NOMO-1 (cell line): ENCODE results near the gene PDE4A.
"Not testable (repeated sequence)": the region's sequence is repeated elsewhere in the genome, so short reads cannot be mapped to it uniquely, and the experiment has no call there.

Experiments used
- DNase-seq, 2 experiments: peaks; one replicate each; lab custom pipeline; 2025; ENCODE audit not compliant: unreplicated experiment in 2 of 2; lab: John Stamatoyannopoulos, UW

PDE4A gene

DNA sequence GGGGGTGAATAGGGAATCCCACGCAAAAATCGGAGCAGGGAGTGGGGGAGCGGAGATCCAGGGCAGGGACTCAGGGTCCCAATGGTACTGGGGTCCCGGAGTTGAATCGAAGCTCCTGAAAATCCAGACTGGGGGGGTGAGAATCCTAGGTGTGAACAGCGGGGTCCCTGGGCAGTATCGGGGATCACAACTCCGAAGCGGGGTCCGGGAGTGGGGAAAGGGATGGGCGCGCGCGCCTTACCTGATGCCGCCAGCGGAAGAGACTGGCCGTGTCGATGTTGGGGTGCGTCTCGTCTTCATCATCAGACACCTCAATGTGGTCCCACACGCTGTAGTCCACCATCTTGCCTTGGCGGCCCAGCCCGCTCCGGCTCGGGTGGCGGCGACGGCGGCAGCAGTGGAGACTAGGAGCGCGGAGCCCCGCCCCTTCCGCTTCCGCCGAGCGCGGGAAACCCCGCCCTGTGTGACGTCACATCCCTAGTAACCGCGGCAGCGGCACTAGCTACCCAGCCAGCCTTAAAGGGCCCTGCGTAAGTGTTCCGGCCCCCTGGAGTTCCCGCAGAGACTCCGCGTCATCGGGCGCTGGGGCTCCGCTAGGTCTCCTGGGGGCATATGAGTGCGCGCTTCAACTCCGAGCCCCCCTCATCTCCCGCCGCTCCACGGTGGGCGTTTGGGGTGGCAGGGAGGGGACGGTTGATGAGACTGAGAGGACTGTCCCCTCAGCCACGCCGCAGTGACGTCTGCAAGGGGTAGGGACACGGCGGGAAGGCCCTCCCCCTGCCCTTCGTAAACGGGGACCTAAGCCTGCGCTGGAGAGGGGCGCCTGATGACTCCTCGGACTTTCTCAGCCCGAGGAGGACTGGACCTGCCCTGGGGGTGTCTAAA lies 17.0 kb upstream of the PDE4A start, which contains the start of gene CDC37:
TSS of gene CDC37 (minus strand) at position 406 of the 885 bp plus-strand sequence. CDS start at position 343, 63 bp downstream.
- DNase-seq, result peak; percentile 94 to 95

DNA sequence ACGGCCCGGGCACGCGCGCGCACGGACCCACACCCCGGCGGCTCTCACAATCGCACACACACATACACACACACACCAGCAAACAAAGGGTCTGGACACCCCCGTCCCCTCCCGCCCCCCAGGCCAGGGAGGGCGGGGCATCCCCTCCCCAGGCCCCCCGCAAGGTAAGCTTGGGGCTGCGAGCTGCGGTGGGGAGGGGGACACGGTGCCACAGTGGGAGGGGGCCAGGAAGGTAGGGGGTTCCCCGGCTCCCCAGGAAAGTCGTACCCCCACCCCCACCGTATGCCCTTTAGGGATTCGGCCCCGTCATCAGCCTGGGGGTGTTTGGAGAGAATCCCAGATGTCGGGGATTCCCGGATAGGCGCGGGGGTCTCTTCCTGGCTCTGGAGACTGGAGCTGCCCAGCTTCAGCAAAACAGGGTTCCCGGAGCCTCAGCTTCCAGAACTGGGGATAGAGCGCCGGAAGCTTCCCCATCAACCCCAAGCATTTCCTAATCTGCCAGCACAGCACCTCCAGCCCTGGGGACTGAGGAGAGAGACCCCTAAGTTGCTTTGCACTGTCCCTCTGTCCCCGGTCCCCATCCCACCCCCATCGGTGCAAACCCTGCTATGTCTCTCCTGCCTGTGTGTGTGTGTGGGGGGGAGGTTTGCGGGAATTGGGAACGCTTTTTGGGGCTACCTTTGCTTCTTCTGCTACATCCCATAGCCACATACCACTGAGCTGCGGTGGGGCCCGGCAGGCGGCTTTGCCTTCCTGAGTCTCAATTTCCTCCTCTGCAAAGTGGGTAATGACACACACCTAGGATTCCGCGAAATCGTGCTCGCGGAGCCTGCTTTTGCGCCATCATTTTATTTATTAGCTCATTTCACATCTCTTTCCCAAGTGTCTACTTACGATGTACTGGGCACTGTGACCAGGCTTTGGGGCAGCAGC lies 15.2 kb upstream of the PDE4A start:
- no peak for DNase-seq

DNA sequence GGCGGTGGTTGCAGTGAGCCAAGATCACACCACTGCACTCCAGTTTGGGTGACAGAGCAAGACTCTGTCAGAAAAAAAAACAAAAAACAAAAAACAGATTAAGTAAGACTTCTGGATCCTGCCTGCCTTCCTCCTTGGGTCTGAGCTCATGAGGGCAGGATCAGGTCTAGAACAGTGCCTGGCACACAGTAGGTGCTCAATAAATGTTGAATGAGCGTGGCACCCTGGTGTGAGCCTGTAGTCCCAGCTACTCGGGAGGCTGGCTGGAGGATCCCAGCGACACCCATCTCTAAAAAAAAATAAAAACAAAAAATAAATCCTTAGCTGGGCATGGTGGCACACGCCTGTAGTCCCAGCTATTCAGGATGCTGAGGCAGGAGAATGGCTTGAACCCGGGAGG lies 14.1 kb upstream of the PDE4A start:
- DNase-seq, result no peak

DNA sequence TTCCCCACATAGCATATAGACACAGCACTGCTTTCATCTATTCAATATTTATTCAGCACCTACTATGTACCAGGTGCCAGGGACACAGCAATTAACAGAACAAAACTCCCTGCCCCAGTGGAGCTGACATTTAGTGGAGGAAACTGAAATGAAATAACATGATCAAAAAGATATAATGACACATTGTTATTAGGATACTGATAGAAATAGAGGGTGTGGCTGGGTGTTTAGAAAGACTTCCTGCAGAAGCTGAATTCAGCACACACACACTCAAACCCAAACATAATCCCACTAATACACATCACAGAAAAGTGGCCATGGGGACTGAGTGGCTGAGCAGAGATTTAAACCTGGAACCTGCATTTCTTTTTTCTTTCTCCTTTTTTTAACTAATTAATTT lies 13.2 kb upstream of the PDE4A start:
- DNase-seq, result no peak

DNA sequence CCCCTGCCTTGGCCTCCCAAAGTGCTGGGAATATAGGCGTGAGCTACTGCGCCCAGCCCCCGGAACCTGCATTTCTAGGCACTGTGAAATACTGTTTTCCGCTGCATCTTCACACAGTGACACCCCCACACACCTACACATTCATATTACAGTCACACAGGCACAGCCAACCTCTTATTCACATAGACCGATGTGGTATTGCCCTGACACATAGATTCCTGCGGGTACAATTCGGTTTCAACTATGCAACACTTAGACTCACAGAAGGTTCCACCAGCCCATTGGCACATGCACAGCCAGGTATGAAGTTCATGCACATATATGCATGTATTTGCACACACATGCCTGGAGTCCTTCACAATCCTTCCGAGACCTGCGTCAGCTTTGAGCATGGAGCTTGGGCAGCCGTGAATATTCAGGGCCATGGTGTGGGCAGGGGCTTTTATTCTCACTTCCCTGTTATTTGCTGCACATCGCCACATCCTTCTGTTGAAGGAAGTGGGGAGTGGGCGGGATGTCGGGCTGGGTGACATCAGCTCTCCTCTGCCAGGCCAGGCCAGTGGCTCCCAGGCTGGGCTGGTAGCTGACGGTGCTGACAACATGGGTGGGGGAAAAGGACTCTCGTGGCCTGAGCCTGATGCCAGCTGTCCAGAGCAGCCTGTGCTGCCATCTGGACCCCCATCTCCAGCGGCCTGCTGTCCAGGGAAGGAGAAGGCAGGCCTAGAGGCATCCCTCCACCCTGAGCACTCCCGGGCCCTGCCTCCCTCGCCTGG lies 11.6 kb upstream of the PDE4A start:
- peak; percentile 69 to 84 for DNase-seq

DNA sequence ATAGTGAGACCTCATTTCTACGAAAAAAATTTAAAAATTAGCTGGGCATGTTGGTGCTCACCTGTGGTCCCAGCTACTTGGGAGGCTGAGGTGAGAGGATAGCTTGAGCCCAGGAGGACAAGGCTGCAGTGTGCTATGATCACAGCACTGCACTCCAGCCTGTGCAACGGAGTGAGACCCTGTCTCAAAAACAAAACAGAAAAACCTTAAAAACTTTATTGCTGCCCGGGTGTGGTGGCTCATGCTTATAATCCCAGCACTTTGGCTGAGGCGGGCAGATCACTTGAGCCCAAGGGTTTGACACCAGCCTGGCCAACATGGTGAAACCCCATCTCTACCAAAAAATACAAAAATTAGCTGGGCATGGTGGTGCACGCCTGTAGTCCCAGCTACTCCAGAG lies 9.1 kb upstream of the PDE4A start:
- not testable (repeated sequence) for DNase-seq

DNA sequence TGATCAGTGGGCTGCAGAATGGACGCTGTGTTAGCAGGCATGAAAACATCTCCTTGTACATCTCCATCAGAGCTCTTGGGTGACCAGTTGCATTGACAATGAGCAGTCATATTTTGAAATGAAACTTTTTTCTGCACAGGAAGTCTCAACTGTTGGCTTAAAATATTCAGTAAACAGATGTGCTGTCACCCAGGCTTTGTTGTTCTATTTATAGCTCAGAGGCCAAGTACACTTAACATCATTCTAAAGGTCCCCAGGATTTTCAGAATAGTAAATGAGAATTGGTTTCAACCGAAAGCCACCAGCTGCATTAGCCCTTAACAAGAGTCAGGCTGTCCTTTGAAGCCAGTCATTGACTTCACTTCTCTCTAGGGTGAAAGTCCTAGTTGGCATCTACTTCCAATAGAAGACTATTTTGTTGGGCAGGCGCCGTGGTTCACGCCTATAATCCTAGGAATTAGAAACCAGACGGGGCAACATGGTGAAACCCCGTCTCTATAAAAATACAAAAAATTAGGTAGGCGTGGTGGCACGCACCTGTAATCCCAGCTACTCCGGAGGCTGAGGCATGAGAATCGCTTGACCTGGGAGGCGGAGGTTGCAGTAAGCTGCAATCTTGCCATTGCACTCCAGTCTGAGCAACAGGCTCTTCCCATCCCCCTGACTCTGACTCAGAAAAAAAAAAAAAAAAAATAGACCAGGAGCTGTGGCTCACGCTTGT lies 7.9 kb upstream of the PDE4A start:
- peak in 1 of 2 experiments; percentile 36 for DNase-seq

DNA sequence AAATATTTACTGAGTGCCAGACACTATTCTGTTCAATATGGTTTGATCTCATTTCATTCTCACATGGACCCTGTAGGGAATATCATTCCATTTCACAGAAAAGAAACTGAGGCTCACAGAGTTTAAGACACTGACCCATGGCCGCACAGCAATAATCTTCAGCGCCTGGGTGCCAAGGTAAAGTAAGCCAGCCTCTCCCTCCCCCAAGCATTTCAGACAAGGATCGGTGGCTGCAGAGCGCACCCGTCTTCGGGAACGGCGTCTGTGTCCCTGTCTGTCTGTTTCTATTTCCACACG lies 4.3 kb upstream of the PDE4A start:
- no peak for DNase-seq

DNA sequence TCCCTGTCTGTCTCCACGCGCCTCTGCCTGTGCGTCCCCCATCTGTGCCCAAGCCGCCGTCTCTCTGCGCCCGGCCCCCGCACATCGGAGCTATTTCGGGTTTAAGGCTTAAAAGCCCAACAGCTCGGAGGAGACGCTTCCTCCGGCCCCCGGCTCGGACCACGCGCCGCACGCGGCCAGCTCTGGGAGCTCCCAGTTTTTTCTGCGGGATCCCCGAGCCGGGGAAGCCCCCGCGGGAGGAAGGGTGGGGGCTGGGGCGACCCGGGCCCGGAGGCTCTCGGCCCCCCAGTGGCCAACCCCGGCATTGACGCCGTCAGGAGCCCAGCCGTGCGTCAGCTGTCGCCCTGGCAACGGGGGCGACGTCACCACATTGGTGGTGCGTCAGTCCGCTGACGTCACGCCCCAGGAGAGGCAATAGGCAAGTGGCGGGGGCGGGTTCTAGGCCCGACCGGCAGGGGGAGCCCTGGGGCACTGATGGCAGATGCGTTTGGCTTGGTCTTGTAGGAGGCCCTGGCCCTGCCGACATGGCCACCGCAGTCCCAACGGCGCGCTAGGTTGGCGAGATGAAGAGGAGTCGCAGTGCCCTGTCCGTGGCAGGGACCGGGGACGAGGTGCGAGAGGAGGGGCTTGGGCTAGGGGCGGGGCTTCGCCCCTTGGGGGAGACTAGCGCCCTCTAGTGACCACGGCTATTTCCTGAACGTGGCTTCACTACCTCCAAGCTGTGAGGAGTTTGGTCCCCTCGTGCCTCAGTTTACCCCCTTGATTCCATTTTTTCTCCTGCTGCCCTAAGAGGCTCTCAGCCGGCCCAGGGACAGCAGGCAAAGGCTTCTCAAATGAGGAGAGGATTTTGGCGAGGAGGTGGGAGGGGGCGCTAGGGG lies 3.7 kb upstream of the PDE4A start:
- peak; percentile 87 to 93 for DNase-seq

DNA sequence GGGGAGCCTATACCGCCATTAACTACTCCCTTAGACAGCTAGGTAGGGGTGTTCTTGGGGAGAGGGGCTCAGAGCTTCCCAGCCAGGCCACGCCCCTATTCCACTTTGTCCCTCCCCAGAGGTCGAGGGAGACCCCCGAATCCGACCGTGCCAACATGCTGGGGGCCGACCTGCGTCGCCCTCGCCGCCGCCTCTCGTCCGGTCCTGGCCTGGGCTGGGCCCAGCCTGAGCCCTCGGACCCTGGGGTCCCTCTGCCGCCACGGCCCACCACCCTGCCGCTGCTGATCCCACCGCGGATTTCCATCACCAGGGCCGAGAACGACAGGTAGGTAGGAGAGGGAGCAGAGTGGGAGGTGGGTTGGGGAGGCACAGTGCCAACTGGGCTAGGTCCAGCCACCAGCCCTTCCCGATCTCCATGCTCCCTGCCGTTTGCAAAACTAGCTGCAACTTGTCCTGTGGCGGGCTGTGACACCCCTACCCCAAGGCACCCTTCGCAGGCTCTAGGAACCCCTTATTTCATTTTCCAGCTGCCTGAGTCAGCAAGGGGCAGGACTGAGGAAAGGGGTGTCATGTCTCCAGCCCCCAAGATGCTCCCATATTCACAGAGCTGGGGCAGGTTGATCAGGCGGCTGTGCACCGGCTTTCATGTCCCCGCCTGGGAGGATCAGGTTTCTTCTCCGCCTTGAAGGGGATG lies 2.6 kb upstream of the PDE4A start:
- DNase-seq, result no peak

DNA sequence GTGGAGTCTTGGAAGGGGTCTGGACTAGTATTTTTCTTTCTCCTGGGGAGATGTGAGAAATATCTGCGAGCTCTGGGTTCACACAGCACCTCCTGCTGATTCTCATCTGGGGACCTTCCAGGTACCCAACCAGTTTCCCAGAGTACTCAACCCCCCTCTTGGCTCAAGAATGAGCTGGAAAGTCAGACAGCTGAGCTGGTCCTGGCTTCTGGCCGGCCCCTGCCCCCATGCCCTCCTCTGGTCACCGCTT lies 2.2 kb upstream of the PDE4A start:
- DNase-seq, result no peak

DNA sequence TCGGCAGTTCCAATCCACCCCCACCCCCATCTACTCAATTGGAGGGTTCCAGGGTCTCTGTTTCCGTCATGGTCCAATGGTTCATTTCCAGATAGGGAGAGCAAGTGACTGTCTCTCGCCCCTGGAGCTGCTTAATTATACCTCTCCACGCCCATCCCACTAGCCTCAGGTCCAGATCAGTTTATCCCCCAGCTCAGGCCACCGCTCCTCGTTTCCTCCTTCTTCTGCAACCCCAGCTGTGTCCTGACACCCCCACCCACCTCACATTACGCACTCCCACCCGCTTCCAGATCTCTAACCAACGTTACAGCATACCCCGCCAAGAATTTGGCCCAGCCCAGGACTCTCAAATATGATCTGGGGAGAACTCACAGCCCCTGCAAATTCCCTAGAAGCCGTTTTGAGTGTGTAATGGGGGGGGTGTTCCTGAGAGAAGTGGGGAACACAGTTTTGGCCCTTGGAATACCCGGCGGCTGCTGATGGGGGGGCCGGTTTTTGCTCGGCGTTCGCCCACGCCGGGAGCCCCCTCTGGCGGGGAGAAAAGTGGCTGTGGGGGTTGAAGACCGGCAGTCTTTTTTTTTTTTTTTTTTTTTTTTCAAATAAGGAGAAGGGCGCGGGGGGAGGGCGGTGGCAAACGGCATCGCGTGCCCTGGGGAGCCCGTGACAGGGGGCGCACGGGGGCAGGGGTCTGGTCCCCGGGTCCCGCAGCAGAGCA lies 1.7 kb upstream of the PDE4A start:
- DNase-seq, result no peak

DNA sequence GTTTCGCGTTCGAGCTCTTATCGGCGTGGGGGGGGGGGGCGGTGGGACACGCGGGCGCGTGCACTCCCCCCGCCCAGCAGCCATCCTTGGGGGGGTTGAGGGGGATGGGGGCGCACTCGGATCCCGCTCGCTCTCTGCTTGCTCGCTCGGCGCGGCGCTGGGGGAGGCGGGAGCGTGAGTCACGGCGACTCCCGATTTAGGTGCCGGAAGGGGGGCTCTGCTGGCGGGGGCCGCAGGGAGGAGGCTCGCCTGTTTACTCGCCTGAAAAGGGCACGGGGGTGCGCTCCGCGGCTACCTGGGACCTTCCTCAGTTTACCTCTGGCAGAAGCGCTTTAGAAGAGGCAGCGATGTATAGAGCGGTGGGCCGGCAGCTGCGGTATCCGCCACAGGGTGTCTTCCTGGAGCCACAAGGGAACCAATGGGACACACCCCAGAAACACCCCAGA lies 1.1 kb upstream of the PDE4A start:
- DNase-seq, result no peak

DNA sequence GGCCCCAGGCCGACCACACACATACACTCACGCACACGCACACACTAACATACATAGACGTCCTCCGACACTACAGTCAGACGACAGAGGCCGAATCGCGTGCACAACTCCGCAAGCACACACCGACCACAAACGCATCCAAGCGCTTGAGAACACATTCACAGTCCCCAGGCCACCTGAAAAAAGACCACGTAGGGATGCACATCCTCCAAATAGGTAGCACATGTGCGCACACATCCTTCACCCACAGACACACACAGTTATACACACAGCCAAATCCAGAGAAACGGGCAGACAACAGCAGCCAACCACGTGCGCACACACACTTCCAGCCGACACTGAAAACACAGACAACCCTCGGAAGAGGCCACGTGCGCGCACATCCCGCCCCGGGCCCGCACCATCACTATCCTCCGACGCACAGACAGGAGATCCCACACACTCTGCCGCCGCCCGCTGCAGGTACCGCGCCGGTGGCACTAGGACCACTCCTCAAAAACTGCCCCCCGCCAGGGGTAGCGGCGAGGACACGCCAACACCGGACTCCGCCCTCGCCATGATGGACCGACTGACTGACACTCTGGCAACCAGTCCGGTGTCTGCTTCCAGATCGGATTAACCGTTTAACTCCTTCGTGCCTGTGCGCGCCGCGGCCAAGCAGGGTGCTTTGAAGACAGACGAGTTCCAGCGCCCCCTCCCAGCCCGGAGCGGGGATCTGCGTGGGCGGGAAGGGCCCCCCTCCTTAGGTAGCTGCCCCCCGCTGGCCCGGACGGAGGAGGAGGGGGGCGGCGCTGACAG lies 493 bp upstream of the PDE4A start:
- DNase-seq, result no peak

DNA sequence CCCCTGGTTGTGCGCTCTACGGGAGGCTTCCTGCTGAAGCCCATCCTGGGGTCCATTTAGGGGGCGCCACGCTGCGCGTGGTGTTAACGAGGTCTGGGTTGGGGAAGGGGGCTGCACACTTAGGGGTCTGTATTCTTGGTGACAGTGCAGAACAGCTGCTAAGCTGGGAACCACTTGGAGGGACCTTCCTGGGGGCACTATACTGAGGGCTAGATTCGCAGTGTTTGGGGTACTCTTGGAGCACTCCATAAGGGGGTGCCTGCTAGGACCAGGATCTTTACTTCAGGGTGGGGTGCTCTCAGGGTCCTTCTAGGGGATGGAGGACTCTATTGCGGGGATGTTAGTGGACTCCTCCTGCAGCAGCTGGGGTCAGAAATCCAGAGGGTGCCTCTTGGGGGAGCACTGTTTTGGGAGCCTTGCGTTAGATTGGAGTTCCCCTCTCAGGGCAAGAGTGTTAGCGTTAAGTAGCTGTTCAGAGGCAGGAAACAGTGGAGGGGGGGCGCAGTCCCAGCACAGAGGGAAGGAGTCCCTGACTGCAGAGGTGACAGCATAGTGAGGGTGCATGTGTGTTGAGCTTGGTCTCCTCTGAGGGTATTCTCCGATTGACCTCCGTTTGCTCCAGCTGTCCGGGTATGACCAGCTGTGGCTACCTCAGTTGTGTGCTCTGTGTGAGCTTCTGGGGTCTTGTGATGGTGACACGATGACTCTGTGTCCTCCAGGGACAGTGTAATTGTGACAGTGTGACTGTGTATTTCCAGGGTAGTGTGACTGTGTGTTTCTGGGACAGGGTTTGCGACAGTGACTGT lies 1.1 kb downstream of the PDE4A start:
- DNase-seq, result no peak

DNA sequence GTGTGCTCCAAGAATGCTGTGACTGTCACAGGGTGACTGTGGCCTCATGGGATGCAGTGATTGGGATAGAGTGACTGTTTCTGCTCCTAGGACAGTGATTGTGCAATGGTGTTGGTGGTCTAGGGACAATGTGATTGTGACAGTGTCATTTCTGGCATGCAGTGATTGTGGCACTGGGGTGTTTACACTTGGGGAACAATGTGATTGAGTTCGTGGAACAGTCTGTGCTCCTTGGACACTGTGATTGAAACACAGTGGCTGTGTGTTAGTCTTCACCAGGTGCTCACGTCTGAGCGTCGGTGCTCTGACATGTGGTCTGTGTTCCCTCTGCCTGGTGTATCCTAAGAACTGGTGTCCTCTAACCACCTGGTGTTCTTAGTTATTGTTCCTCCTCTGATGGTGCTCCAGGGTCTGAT lies 1.7 kb downstream of the PDE4A start:
- DNase-seq, result no peak

DNA sequence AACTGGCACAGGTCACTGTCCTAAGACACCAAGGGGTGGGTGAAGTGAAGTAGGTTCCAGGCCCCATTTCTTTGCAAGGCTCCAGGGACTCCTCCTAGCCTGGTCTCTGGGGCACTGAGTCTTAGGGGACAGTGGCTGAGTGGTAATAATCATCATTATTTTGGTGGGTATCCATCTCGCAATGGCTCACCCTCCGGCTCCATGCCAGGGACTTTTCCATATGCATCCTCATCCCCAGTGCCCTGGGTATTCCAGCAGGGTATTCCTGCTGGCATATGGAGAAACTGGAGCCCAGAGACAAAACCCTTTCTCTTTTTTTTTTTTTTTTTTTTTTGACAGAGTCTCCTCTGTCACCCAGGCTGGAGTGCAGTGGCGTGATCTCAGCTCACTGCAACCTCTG lies 2.5 kb downstream of the PDE4A start:
- DNase-seq, result no peak
